ENCODE measurements around the gene IRS2.

DNA sequence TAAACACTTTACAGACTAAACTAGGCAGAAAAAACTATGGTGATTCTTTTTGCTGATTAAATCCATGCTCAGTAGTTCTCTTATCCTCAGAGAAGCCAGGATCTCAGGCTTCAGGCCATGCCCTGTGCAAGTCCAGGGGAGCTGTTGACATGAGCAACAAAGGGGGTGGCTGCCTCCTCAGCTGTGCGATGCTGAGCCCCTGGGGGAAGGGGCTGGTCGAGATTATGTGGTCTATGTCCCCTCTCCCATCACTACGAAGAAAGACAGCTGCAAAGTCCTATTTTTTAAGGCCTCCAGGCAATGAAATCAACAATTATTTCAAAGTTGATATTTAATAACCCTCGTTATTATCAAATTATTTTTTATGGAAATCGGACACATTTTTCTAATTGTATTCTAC is 37.0 kb downstream of the IRS2 start:
- no peak for TF ChIP-seq EZH2phosphoT487 (IDR thresholded peaks at IDR 0.05; ENCODE audit: borderline replicate concordance)
- TF ChIP-seq, protein P1, sequence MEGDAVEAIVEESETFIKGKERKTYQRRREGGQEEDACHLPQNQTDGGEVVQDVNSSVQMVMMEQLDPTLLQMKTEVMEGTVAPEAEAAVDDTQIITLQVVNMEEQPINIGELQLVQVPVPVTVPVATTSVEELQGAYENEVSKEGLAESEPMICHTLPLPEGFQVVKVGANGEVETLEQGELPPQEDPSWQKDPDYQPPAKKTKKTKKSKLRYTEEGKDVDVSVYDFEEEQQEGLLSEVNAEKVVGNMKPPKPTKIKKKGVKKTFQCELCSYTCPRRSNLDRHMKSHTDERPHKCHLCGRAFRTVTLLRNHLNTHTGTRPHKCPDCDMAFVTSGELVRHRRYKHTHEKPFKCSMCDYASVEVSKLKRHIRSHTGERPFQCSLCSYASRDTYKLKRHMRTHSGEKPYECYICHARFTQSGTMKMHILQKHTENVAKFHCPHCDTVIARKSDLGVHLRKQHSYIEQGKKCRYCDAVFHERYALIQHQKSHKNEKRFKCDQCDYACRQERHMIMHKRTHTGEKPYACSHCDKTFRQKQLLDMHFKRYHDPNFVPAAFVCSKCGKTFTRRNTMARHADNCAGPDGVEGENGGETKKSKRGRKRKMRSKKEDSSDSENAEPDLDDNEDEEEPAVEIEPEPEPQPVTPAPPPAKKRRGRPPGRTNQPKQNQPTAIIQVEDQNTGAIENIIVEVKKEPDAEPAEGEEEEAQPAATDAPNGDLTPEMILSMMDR (conservative IDR thresholded peaks at IDR 0.05; ENCODE audit: low read length), result no peak
